ENCODE measurements around the gene PRKG2.
"Not testable (repeated sequence)": the region's sequence is repeated elsewhere in the genome, so short reads cannot be mapped to it uniquely, and the experiment has no call there.

PRKG2 gene, protein sequence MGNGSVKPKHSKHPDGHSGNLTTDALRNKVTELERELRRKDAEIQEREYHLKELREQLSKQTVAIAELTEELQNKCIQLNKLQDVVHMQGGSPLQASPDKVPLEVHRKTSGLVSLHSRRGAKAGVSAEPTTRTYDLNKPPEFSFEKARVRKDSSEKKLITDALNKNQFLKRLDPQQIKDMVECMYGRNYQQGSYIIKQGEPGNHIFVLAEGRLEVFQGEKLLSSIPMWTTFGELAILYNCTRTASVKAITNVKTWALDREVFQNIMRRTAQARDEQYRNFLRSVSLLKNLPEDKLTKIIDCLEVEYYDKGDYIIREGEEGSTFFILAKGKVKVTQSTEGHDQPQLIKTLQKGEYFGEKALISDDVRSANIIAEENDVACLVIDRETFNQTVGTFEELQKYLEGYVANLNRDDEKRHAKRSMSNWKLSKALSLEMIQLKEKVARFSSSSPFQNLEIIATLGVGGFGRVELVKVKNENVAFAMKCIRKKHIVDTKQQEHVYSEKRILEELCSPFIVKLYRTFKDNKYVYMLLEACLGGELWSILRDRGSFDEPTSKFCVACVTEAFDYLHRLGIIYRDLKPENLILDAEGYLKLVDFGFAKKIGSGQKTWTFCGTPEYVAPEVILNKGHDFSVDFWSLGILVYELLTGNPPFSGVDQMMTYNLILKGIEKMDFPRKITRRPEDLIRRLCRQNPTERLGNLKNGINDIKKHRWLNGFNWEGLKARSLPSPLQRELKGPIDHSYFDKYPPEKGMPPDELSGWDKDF

DNA sequence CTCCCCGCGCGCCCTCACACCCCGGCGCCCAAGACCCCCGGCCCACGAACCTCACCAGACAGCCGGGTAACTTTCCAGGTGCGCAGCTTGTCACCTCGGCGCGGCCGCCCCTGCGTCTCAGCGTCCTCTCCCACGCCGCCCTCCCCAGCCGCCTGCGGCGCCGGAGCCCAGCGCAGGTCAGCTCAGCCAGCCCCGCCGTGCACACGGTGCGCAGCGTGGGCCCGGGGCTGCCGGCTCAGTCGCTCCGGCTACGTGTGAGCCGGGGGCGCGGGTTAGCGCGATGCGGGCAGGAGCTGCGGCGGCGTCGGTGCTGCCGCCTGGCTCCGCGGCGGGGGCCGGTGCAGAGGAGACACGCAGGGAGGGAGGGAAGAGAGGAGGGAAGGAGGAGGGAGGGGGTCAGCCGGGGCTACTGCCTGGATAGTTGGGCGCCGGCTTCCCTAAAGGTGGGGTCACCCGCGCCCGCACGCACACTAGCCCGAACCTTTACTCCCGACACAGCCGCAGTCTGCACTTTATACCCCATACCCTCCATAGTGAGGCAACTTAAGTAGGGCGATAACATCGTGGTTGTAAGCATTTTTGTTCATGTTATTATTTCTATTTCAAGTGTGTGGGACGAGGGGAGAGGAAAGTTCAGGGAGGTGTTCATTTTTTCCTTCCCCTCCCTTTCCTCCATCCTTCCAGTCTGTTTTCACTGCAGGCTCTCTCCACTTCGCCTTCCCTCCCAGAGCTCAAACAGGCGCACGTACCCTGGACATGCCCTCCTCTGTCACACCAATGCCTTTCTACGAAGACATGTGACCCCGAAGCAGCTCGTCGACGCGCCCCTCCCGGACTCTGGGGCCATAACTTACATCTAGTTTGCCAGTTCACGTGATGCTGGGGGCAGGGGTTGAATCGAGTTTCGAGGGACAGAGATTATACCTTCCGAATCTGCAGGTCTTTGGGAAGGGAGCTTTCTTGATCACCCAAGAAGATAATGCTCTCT lies at the start of gene PRKG2:
TSS of gene PRKG2 (minus strand) at position 342 of the 988 bp plus-strand sequence. CDS start 10,175 bp downstream, outside the sequence.
- DNase-seq = peak in 11 of 56 donors; percentile 1 to 48 (median 16)

DNA sequence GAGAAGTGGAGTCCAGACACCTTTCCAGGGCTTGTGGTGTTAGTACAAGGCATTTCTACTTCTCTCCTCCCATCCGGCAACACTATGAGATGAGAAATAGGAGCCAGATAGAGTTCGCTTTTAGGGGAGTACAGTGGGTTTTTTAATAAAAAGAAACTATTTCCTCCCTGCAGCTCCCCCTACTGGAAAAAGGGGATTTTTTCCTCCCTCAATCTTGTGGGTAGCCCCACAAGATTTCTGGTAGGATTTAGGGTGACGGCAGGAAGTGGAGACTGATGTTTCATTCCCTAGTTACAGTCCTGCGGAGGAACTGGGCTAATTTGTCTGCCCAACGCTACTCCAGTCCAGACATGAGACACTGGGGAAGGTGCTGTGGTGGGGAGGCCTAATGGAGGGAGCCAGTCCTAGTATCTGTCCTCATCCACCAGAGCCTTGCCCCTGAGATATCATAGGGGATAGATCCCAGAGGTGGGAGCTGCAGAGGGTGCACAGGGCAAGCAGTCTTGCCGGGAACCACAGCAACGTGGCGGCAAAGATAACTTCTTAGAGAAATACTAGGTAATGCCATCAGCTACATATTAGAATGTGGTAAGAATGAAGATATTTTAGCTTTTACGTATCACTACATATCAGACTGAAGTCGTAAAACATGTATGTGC lies 45.5 kb upstream of the PRKG2 start:
- no peak for DNase-seq

DNA sequence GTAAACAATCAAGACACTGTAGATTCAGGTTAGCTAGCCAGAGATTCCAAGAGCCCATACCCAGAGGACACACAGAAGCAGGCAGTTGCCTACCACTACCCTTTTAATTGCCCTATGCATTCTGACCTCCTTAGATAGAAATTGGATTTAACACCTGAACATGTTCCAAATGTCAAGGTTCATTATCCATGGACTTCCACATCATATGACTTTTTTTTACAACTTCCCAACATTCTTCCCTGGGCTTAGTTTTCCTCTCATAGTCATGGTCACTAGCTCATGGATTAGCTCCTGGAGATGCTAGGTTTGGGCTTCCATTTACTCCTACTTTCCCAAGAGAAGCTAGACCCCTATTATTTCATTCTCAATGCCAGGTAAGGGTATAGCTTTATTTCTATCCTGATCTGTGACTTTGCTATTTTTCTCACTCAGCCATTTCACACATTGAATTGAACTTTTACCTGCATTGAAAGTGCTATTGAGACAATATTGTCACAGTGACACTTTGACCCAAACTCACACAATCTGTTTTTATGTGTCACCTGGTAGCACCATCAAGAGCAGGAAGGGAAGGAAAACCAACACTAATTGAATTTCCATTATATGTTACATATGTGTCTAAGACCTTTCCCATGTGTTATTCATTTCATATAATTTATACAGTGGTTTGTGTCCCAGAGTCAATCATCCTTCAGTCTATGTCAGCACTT lies 44.0 kb upstream of the PRKG2 start:
- DNase-seq = no peak

DNA sequence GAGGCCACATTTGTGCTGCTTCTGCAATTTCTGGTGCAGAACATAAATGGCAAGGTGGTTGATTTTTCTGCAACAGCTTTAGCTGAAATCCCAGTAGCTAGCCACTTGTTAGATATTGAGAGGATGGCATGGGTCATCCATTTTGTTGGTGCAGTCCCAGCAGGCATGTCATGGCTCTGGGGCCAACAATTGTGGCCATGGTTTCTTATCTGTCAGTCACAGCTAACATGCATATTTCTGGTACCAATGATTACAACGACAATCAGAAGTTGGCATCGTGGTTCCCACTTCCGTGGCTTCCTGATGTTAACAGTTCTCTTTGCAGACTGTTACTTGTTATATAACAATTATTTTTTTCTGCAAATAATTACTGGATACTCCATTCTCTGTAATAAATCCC lies 42.8 kb upstream of the PRKG2 start:
- DNase-seq = no peak

DNA sequence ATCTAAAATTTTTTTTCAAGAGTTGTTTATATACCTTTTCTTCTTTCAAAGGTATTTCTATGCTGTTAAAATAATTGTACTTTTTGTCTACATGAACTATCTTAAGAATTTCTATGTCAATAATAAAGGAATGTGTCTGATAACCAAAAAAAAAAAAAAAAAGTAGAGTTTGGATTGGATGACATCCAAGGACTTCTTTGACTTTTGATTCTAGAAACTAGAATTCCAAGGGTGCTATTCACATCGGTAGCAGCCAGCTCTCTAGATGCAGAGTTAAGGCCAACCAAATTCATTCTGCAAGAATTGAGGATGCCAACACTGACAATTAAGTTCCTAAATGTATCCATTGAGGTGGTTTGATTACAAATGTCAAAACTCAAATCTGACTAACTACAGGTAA lies 42.0 kb upstream of the PRKG2 start:
- no peak for DNase-seq

DNA sequence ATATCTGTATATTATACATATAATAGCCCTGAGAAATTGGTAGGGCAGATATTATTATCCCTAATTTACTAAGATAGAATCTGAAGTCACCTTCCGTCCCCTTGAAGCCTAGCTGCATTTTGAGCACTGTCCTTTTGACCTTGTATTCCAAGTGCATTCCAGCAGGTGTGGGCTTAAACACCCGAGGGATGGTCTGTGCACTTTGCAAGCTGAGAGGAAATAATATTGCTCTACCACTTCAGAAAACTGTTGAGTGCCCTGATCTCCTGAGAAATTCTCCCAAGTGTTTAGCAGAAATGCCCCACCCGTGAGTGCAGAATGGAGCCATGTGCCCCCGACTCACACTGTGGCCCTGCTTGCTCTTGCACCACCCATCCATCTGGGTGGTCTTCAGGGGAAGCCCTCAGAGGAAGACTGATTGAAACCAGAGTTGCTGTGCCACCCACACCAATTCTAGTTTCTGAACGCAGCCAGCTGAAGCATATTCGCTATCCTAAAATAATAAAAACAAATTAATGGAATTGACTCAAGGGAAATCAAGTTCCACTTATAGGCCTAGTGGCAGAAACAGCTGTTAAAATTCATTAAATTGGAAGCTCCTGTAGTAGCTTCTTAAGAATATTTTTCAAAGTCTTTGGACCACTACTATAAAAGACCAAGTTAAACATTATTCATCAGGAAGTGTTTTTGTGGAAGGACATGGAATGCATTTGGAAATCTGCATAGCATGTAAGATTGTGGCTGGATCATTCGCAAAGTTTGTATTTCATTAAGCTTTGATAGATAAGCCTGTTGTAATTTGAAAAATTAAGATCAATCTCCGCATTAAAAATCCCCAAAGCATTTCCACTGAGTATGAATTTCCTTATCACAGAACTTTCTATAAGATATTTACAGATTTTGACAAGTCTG lies 41.3 kb upstream of the PRKG2 start:
- DNase-seq = no peak

DNA sequence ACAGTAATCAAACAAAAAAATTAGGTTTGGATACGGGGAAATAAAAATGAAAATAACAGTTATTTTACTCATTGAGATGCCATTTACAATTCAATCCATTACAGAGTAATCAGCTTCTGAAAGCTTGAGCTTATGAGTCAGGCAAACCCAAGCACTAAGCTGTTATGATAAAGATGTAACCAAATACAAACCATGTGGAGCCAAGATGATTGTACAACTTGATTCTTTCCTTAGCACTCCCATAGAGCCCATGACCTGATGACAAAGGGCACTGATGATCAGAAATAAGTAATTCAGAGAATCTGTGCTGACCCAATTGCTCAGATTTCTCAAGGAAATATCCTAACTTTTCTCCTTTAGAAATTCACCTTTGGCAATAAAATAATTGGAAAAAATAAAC lies 40.5 kb upstream of the PRKG2 start:
- DNase-seq = no peak

DNA sequence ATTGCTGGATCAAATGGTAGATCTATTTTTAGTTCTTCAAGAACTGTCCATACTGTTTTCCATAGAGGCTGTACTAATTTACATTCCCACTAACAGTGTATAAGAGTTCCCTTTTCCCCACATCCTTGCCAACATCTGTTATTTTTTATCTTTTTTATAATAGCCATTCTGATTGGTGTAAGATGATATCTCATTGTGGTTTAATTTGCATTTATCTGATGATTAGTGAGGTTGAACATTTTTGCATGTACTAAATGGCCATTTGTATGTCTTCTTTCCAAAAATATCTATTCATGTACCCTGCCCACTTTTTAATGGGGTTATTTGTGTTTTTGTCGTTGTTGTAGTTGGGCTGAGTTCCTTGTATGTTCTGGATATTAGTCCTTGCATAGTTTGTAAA lies 35.4 kb upstream of the PRKG2 start:
- no peak for DNase-seq

DNA sequence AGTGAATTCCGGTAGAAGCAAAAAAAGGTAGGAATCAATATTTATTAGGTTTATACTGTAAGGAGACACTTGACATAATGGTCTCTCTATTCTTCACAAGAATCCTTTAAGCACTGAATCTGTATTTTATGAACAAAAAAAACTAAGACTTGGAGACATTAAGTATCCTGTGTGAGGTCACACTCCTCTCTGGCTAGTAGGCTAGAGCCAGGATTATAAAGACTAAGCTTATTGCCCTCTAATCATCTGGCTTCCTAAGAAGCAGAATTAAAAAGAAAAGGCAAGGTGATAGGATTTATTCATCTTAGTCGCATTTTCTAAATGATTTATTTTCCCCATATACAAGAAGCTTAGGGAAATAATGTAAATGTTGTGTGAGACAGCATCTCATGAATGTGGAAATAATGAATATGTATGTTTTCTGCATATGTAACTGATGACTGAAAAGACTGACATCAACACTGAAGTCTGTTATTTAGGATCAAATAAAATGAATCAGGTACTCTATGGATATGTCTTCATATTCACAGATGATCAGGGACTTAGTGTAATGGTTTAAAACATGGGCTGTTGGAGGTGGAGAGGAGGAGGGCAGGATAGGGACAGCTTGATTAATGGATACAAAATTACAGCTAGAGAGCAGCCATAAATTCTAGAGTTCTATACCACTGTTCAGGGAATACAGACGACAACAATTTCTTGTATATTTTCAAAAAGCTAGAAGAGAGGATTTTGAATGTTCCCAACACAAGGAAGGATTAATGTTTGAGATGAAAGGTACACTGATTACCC lies 30.4 kb upstream of the PRKG2 start:
- no peak for DNase-seq

DNA sequence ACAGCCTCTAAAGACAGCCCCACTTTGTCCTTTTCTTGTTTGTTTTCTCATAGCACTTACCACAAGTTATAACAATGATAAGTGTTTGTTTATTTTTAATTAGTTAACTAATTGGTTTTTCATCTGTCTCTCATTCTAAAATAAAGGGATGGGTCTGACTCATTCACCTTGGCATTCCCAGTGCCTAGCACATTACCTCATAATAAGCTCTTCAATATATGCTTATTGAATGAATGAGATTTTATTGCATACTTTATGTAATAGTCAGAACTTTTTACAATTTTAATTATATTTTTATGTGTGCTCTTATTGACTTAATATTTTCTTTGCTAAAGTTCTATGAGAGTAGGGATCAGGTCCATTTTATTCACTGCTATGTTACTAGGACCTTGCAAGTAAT lies 22.8 kb upstream of the PRKG2 start:
- DNase-seq = no peak

DNA sequence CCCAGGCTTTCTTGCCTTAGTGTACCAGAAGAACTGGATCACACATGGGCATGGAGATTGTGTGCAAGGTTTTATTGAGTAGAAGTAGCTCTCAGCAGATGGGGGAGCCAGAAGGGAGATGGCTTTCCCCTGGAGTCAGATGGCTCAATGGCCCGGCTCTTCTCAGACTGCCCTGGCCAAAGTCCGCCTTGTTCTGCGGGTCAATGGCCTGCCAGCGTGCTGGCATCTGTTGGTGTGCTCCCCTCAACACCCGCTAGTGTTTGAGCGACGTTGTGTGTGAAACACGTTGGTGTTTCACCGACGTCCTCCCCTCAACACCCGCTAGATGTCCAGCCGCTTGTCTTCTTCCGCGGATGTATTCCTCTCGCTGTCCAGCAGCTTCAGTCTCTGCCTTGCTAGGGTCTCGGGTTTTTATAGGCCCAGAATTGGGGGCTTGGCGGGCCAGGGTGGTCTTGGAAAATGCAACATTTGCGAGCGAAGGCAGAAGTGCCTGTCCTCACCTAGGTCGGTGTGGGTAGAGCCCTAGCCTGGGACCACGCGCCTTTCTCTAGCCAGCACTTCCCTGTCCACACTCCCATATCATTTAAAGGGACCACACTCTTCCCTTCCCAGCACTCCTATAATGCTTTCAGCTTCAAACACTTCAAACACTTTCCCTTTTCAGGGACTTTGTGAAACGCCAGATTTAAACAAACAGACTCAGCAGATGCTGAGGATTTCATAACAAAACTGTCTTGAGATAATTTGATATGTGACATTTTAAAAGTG lies 21.1 kb upstream of the PRKG2 start:
- no peak for DNase-seq

DNA sequence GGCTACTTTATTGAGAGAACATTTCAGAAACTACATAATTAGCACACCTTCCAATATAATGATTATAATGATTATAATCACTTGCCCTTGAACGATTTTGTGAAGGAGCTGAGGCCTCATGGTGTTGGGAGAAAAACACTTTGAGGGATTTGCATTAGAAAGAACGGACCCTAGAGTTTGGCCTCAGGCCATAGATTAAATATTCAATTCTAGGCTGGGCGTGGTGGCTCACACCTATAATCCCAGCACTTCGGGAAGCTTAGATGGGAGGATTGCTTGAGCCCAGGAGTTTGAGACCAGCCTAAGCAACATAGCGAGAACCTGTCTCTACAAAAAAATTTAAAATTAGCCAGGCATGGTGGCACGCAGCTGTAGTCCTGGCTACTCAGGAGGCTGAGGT lies 12.9 kb upstream of the PRKG2 start:
- no peak for DNase-seq

DNA sequence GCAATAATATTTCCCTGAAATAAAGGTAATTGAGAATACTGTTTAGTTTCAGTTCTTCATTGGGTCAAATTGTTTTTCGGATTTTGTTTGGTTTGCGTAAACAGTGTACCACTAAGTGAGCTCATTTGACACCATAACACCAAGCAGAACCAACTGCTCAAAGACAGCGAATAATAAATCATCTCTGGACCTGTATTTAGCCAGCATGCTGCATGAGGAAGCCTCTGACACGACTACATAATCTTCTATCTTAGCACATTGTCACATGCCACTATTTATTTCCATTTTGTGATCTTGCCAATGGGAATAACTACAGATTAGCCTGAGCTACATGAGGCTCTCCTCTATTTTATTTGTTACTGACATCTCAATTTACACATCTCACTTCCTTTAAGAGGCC lies 12.1 kb upstream of the PRKG2 start:
- no peak for DNase-seq

DNA sequence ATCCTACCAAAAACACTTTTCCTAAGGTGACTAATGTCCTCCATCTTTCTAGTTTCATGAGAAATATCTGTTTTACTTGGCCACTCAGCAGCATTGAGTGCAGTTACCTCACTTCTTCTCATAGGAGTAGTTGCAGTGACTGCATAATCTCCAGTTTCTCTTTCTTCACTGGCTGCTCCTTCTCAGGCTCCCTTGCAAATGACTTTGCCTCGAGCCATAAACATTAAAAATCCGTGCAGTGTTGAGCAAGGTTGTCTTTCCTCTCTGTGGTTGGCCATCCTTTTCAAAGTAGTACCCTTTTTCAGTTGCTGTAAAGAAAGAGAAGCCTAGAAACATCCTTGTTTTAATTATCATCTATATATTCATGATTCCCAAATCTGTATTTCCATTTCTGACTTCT lies 10.2 kb upstream of the PRKG2 start:
- no peak for DNase-seq

DNA sequence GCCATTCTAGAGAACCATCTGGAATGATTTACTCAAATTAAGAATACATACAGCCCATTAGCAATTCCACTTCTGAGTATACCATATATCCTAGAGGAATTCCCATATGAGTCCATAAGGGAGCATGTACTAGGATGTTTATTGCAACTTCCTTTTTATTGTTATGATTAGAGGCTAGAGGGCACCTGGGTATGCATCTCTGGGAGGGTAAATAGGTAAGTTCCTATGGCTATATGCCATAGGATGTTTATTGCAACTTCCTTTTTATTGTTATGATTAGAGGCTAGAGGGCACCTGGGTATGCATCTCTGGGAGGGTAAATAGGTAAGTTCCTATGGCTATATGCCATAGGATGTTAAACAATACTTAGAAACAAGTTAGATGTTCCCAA lies 7.1 kb upstream of the PRKG2 start:
- not testable (repeated sequence) for DNase-seq

DNA sequence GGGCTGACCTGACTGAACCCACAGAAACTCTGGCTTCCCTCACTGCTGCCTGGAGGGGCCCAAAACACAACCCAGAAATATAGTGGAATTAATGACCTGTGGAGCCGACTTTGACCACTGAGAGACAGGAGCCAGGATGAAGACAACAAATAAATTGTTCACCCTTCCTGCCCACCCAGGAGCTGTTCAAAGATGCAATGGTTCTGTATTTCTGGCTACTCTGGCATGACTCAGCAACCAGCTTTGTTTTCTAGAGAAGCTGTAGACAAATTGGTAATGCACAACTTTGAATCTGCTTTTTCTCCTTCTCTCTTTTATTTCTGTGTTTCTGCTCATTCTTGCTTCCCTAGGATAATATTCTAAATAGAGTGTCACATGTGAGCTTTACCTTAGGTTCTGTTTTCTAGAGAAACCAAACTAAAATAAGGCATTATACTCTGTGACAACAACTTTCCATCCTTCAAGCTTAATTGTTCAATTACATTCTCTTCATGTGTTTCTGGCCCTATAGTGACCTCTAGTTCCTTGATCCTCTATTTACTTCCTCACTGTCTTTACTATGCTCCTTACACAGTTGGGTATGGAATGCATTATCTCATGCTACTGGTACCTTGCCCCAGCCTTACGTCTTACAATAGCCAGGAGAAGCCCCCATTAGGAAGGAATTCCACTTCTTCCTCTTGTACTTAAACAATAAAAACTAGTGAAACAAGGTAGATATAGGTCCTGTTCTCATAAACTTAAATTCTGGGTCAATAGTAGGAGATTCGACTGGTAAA lies 6.5 kb upstream of the PRKG2 start:
- no peak for DNase-seq

DNA sequence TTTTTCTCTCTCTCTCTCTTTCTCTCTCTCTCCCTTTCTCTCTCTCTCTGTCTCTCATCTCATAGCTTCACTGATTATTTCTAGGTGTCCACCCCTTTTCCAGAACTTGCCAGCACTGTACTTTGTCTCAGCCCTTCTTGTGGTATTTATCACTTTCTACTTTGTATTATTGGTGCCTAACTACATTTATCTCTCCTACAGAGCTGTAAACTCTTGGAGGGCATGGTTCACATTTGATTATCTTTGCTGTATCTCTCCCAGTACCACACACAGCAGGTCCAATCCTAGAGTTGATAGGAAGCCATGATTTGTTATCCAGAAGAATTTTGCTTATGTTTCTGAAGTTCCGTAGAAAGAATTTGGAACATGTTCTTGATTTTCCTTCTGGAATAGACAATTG lies 5.2 kb upstream of the PRKG2 start:
- no peak for DNase-seq

Data from amygdala (tissue), 56 donors.